Measurements from ENCODE around the gene CELSR1.

Gene CELSR1

GRCh38 chr22:46457502-46458488 lies 79.6 kb downstream of the CELSR1 start:
- DNase-seq: no peak

GRCh38 chr22:46456818-46457163 lies 80.6 kb downstream of the CELSR1 start:
- no peak for DNase-seq

- DNase-seq: no peak
Measured at GRCh38 chr22:46455446-46455845, 82.0 kb downstream of the CELSR1 start.

- no peak for DNase-seq
Measured at GRCh38 chr22:46454504-46455269, 82.7 kb downstream of the CELSR1 start.

- no peak for DNase-seq
Measured at GRCh38 chr22:46453829-46454503, 83.5 kb downstream of the CELSR1 start.

- no peak for DNase-seq
Measured at GRCh38 chr22:46453006-46453828, 84.2 kb downstream of the CELSR1 start.

GRCh38 chr22:46452195-46453005 lies 85.0 kb downstream of the CELSR1 start:
- DNase-seq: no peak

GRCh38 chr22:46451741-46452140 lies 85.7 kb downstream of the CELSR1 start:
- no peak for DNase-seq

GRCh38 chr22:46450931-46451561 lies 86.4 kb downstream of the CELSR1 start:
- no peak for DNase-seq

GRCh38 chr22:46449974-46450745 lies 87.3 kb downstream of the CELSR1 start:
- no peak for DNase-seq

- no peak for DNase-seq
Measured at GRCh38 chr22:46449116-46449691, 88.2 kb downstream of the CELSR1 start.

GRCh38 chr22:46448333-46448732 lies 89.1 kb downstream of the CELSR1 start:
- no peak for DNase-seq

- no peak for DNase-seq
Measured at GRCh38 chr22:46447906-46448305, 89.5 kb downstream of the CELSR1 start.

GRCh38 chr22:46446799-46447198 lies 90.6 kb downstream of the CELSR1 start:
- DNase-seq: no peak

GRCh38 chr22:46445771-46446420 lies 91.5 kb downstream of the CELSR1 start:
- no peak for DNase-seq

- DNase-seq: no peak
Measured at GRCh38 chr22:46444390-46444854, 93.0 kb downstream of the CELSR1 start.

GRCh38 chr22:46443850-46444389 lies 93.5 kb downstream of the CELSR1 start:
- DNase-seq: no peak

GRCh38 chr22:46442217-46442853 lies 95.1 kb downstream of the CELSR1 start:
- no peak for DNase-seq

Measured in KG1 (cell line).